Fibroblast of pulmonary artery (primary cell): Measurements from ENCODE around the gene SEC22A.

Experiments used
- DNase-seq: peaks from one replicate; pipeline ENCODE4 v3.0.0-alpha.2; 2010; ENCODE audit warnings: low read depth
- H3K4me3 ChIP-seq: replicated peaks from 2 replicates; pipeline ENCODE4 v1.5.1; 2011; ENCODE audit warnings: low read depth, mild to moderate bottlenecking, control low read depth, low read length, moderate library complexity
- CTCF ChIP-seq: IDR thresholded peaks from 2 replicates; pipeline ENCODE4 v1.5.1; 2011; ENCODE audit warnings: mild to moderate bottlenecking, control low read depth, low read length, inconsistent platforms; ENCODE audit errors: missing control alignments

SEC22A gene

GRCh38 chr3:123244128-123244527 lies 42.4 kb downstream of the SEC22A start:
- TF ChIP-seq CTCF = no peak
- DNase-seq = no peak
- no peak overlapping the region for H3K4me3 ChIP-seq

- no peak for TF ChIP-seq CTCF
- H3K4me3 ChIP-seq = no peak overlapping the region
- DNase-seq = no peak
Observed at GRCh38 chr3:123246866-123247265, 45.1 kb downstream of the SEC22A start.

GRCh38 chr3:123256256-123256655 lies 54.5 kb downstream of the SEC22A start:
- DNase-seq = no peak
- no peak overlapping the region for H3K4me3 ChIP-seq
- no peak for TF ChIP-seq CTCF

GRCh38 chr3:123258359-123258758 lies 56.6 kb downstream of the SEC22A start:
- TF ChIP-seq CTCF = no peak
- no peak overlapping the region for H3K4me3 ChIP-seq
- DNase-seq = no peak

- DNase-seq = peak; percentile 84
- peak; percentile 74 for TF ChIP-seq CTCF
- H3K4me3 ChIP-seq = no peak overlapping the region
Observed at GRCh38 chr3:123258811-123259420, 57.2 kb downstream of the SEC22A start.

GRCh38 chr3:123261666-123262065 lies 59.9 kb downstream of the SEC22A start:
- TF ChIP-seq CTCF = no peak
- DNase-seq = no peak
- H3K4me3 ChIP-seq = no peak overlapping the region

- no peak overlapping the region for H3K4me3 ChIP-seq
- no peak for TF ChIP-seq CTCF
- no peak for DNase-seq
Observed at GRCh38 chr3:123262226-123262625, 60.5 kb downstream of the SEC22A start.
